KOPT-K1 (cell line): ENCODE measurements around the gene DNAH11.
"Not testable (repeated sequence)": the region's sequence is repeated elsewhere in the genome, so short reads cannot be mapped to it uniquely, and the experiment has no call there.

ENCODE experiments used
- H3K27ac ChIP-seq: fragments of 200-600 bp; sonication (generic); 2 replicates; pipeline ENCODE4 v1.5.1; 2016; ENCODE audit warnings: antibody characterized with exemption, mild to moderate bottlenecking, low read depth, low read length; ENCODE audit not compliant: poor library complexity, severe bottlenecking
- H3K36me3 ChIP-seq: fragments of 200-600 bp; sonication (generic); 2 replicates; pipeline ENCODE4 v1.5.1; 2017; ENCODE audit warnings: antibody characterized with exemption, mild to moderate bottlenecking, low read length, moderate library complexity; ENCODE audit not compliant: insufficient read depth
- H3K9me3 ChIP-seq: fragments of 200-600 bp; sonication (generic); 2 replicates; pipeline ENCODE4 v1.5.1; 2017; ENCODE audit warnings: antibody characterized with exemption, low read length, mild to moderate bottlenecking; ENCODE audit not compliant: insufficient read depth, poor library complexity, severe bottlenecking

Gene DNAH11

GRCh38 chr7:21542891-21543527 lies at the start of gene DNAH11:
Gene DNAH11 (plus strand): TSS chr7:21543039. CDS start chr7:21543246, 207 bp downstream.
- Histone ChIP-seq H3K27ac (no peak within 1 kb of the TSS), H3K36me3 (no peaks in the 10 kb centered on the region), H3K9me3 (peaks cover 18% of the 10 kb centered on the region)

GRCh38 chr7:21495731-21496130 lies 47.1 kb upstream of the DNAH11 start:
- Histone ChIP-seq H3K27ac (no peak overlapping the region), H3K36me3 (peaks cover 40% of the 10 kb centered on the region), H3K9me3 (peaks cover 69% of the 10 kb centered on the region)

- peaks cover 39% of the 10 kb centered on the region for H3K36me3 ChIP-seq
- no peak overlapping the region for H3K27ac ChIP-seq
- peaks cover 61% of the 10 kb centered on the region for H3K9me3 ChIP-seq
These were observed 45.8 kb upstream of the DNAH11 start for GRCh38 chr7:21497072-21497471.

GRCh38 chr7:21500117-21500832 lies 42.6 kb upstream of the DNAH11 start:
- Histone ChIP-seq H3K36me3 (peaks cover 32% of the 10 kb centered on the region), H3K9me3 (peaks cover 41% of the 10 kb centered on the region), H3K27ac (no peak overlapping the region)

GRCh38 chr7:21504021-21504420 lies 38.8 kb upstream of the DNAH11 start:
- peaks cover 35% of the 10 kb centered on the region for H3K36me3 ChIP-seq
- peaks cover 22% of the 10 kb centered on the region for H3K9me3 ChIP-seq
- no peak overlapping the region for H3K27ac ChIP-seq

- H3K9me3 ChIP-seq = peaks cover 15% of the 10 kb centered on the region
- peaks cover 42% of the 10 kb centered on the region for H3K36me3 ChIP-seq
- H3K27ac ChIP-seq = no peak overlapping the region
These were observed 35.1 kb upstream of the DNAH11 start for GRCh38 chr7:21507627-21508343.

- no peak overlapping the region for H3K27ac ChIP-seq
- H3K36me3 ChIP-seq = peaks cover 38% of the 10 kb centered on the region
- peaks cover 15% of the 10 kb centered on the region for H3K9me3 ChIP-seq
These were observed 34.3 kb upstream of the DNAH11 start for GRCh38 chr7:21508538-21508937.

GRCh38 chr7:21514062-21514461 lies 28.8 kb upstream of the DNAH11 start:
- H3K9me3 ChIP-seq = peaks cover 5% of the 10 kb centered on the region
- no peak overlapping the region for H3K27ac ChIP-seq
- peaks cover 24% of the 10 kb centered on the region for H3K36me3 ChIP-seq

GRCh38 chr7:21524680-21525079 lies 18.2 kb upstream of the DNAH11 start:
- no peaks in the 10 kb centered on the region for H3K36me3 ChIP-seq

GRCh38 chr7:21526007-21526406 lies 16.8 kb upstream of the DNAH11 start:
- Histone ChIP-seq H3K36me3 (no peaks in the 10 kb centered on the region), H3K27ac (no peak overlapping the region), H3K9me3 (peaks cover 16% of the 10 kb centered on the region)

More at GRCh38 chr7:21524680-21525079, 18.2 kb upstream of the DNAH11 start:
- H3K27ac ChIP-seq = no peak overlapping the region
- H3K9me3 ChIP-seq = peaks cover 16% of the 10 kb centered on the region

GRCh38 chr7:21526448-21526847 lies 16.4 kb upstream of the DNAH11 start:
- peaks cover 16% of the 10 kb centered on the region for H3K9me3 ChIP-seq
- no peak overlapping the region for H3K27ac ChIP-seq
- no peaks in the 10 kb centered on the region for H3K36me3 ChIP-seq

- not testable (repeated sequence) for H3K36me3 ChIP-seq, H3K9me3 ChIP-seq, H3K27ac ChIP-seq
These were observed 10.4 kb upstream of the DNAH11 start for GRCh38 chr7:21532485-21532884.

- H3K36me3 ChIP-seq, H3K27ac ChIP-seq, H3K9me3 ChIP-seq: not testable (repeated sequence)
These were observed 9.2 kb upstream of the DNAH11 start for GRCh38 chr7:21533646-21534045.

GRCh38 chr7:21536445-21537118 lies 6.3 kb upstream of the DNAH11 start:
- H3K27ac ChIP-seq, H3K36me3 ChIP-seq, H3K9me3 ChIP-seq: not testable (repeated sequence)

- Histone ChIP-seq H3K27ac (no peak overlapping the region), H3K9me3 (peaks cover 14% of the 10 kb centered on the region), H3K36me3 (no peaks in the 10 kb centered on the region)
These were observed 3.8 kb upstream of the DNAH11 start for GRCh38 chr7:21538936-21539495.
